Left cardiac atrium (tissue), 4 donors: ENCODE measurements around the gene CELA2B. TPM values are rescaled to one million over a fixed set of nuclear protein-coding genes. Genes with fewer than 3 reads are reported as not detected.
A peak's percentile ranks its signal among the peaks of the same experiment; 100 is the strongest.
"Not testable (repeated sequence)": the region's sequence is repeated elsewhere in the genome, so short reads cannot be mapped to it uniquely, and the experiment has no call there.

ENCODE experiments used
- ATAC-seq, 2 donors: fragments of 200-7000 bp; cut with Tn5 transposase; one replicate each; pipeline ENCODE4 v1.9.1; 2020; ENCODE audit warnings: mild to moderate bottlenecking in 2 of 2, moderate library complexity in 2 of 2
- DNase-seq: peaks from one replicate; pipeline ENCODE4 v3.0.0-alpha.2; 2020
- intact Hi-C, 2 donors: fragments of 100-400 bp; cut with DNase I; formaldehyde crosslinking; loops; one replicate each; pipeline versions ENCODE4 v1.14.1 to v1.15.1; 2022 to 2023
- total RNA-seq, 2 donors: library from RNA; stranded (reverse); fragmentation: NEBNext Ultra II Directional; extraction: Animal tissue kit (Norgen Biotek cat#: 25700); gene quantifications; one replicate each; pipeline ENCODE4 v1.2.1, GENCODE V29; 2021
- donor health status: DM: no; HTN: yes; CAD: no.
- donor health status: DM: no; HTN: yes; CAD: no; lungs with severe emphysema.
- donor health status: DM: yes; HTN: yes; CAD: no.
- donor health status: Dilated cardiomyopathy.

Gene CELA2B
- total RNA-seq, 2 donors from 2014 or later = not detected

- DNase-seq, ATAC-seq, intact Hi-C loops: not testable (repeated sequence)
These were observed 38.7 kb downstream of the CELA2B start for GRCh38 chr1:15514557-15514956.

DNA sequence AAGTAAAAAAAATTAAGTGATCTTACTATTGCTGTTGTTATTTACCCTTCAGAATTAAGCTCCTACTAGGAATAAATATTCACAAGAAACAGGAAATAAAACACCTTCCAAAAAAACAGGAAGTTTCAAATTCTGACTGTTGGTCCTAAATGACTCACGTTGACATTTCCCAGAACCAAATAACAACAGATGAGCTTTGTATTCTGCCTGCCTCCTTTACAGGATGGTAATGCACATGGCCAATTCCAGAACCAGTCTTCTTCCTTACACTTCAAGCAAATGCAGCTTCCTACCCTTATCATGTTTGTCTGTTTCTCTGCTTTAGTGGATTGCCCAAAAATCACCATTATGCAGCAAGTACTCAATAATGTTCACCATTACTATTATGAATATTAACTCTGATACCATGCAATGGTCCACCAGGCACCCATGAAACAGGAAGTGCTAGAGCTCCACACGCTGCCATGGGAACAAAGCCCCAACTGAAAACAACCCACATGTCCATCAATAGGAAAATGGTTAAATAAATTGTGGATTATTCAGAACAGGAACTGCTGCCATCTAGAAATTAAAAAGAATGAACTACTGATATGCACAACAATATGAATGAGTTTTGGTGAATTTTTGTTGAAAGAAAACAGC lies 39.2 kb downstream of the CELA2B start:
- no peak for ATAC-seq

DNA sequence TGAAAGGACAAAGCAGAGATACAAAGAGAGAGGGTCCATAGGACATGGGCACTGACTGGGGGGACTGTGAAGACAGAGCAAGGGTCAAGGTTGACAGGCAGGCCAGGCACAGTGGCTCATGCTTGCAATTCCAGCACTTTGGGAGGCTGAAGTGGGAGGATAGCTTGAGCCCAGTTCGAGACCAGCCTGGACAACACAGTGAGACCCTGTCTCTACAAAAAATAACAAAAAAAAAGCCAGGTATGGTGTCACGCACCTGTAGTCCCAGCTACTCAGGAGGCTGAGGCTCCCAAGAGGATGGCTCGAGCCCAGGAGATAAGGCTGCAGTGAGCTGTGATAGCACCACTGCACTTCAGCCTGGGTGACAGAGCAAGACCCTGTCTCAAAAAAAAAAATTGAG lies 43.7 kb downstream of the CELA2B start:
- intact Hi-C loops = no loop called here
- no peak for ATAC-seq

More for the DNA sequence above, 39.2 kb downstream of the CELA2B start:
- intact Hi-C loops = no loop called here
- no peak for DNase-seq

GRCh38 chr1:15521206-15521906 lies 45.5 kb downstream of the CELA2B start:
- ATAC-seq, intact Hi-C loops, DNase-seq: not testable (repeated sequence)

More for the DNA sequence above, 43.7 kb downstream of the CELA2B start:
- DNase-seq = no peak

DNA sequence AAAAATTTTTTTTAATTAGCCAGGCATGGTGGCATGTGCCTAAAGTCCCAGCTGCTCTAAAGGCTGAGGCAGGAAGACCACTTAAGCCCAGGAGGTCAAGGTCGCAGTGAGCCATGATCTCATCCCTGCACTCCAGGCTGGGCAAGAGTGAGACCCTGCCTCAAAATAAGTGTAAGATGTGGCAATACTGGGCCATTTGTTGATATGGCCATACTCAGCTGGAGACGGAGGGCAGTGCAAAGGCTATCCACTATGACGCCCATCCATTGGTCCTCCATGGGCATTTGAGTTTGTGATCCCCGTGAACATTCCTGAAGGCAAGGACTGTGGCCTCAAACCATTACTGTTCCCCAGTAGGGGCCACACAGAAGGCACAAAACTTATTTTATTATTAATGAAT lies 46.6 kb downstream of the CELA2B start:
- intact Hi-C loops = no loop called here
- DNase-seq = no peak
- ATAC-seq = no peak

DNA sequence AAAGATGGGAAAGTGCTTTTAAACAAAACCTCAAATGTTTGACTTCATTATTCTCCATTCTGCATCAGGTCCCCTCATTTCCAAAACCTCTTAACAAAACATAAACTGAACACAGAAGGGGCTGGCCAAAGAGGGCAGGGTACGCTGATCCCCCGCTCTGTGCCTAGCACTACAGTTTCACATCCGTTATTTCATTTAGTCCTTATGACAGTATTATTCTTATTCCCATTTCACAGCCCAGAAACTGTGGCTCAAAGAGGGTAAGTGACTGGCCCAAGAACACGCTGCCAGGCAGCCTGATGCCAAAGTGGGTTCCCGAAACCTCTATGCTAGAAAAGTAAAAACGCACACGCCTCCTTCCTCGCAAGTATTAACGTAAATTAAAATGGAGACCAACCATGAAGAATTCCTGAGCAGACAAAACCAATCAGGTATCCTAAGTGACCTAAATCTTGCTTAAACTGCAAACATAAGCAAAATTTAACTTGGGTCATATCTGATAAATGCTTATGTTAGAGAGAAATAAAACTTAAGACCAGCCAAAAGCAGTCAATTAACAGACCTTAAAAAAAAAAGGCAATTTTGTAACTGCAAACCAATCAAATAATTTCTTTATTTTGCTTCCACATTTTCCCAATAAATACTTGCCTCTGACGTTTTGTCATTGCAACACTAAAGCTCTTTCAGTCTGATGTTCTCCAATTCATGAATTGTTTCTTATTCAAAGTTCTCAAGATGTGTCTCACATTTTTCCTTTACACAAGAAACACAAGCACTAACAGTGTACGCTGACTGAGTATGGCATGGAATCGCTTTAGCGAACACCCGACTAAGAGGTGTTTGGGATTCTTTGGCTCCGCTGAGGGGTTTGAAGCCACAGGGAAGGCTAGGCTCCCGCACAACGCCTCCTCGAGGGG lies 47.5 kb downstream of the CELA2B start:
- DNase-seq (no peak), ATAC-seq (peak in 1 of 2 donors; percentile 0)
- intact Hi-C loops = no loop called here

DNA sequence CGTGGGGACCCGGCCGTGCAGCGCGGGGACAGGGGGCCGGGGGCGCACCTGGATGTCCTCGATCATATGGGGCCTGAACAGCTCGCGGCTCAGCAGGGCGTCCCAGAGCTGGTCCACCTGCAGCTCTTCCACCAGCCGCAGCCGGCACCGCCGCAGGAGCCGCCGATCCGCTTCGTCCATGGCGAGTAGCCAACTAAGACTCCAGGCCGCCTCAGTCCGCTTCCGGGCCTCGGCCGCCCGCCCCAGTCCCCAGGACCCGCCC lies 48.0 kb downstream of the CELA2B start, which contains the start of gene CASP9:
TSS of gene CASP9 (minus strand) at position 195 of the 262 bp plus-strand sequence. CDS start at position 180, 15 bp downstream.
- no peak for DNase-seq
- no peak for ATAC-seq
- intact Hi-C loops = no loop called here

DNA sequence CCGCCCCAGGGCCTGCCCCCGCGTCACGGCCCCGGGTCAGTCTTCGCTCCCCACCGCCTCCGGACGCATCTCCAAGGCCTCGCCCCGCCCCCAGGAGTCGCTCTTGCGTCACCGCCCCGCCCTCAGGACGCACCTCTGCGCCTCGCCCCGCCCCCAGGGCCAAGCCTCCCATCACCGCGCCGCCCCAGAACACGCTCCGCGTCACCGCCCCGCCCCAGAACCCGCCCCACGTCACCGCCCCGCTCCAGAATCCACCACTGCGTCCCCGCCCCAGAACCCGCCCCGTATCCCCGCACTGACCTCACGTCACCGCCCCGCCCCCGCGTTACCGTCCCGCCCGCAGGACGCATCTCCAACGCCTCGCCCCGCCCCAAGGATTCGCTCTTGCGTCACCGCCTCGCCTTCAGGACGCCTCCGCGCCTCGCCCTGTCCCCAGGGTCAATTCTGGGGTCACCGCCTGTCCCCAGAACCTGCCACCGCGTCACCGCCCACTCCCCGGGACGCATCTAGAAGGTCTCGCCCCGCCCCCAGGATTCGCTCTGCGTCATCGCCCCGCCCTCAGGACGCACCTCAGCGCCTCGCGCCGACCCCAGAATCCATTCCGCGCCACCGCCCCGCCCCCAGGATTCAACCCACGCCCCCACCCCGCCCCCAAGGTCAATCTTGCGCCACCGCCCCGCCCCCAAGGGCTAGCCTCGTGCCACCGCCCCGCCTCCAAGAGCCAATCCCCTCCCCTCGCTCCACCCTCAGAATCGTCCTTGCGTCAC lies 48.6 kb downstream of the CELA2B start:
- intact Hi-C loops = no loop called here
- DNase-seq = peak; percentile 100
- peak; percentile 72 to 80 for ATAC-seq

DNA sequence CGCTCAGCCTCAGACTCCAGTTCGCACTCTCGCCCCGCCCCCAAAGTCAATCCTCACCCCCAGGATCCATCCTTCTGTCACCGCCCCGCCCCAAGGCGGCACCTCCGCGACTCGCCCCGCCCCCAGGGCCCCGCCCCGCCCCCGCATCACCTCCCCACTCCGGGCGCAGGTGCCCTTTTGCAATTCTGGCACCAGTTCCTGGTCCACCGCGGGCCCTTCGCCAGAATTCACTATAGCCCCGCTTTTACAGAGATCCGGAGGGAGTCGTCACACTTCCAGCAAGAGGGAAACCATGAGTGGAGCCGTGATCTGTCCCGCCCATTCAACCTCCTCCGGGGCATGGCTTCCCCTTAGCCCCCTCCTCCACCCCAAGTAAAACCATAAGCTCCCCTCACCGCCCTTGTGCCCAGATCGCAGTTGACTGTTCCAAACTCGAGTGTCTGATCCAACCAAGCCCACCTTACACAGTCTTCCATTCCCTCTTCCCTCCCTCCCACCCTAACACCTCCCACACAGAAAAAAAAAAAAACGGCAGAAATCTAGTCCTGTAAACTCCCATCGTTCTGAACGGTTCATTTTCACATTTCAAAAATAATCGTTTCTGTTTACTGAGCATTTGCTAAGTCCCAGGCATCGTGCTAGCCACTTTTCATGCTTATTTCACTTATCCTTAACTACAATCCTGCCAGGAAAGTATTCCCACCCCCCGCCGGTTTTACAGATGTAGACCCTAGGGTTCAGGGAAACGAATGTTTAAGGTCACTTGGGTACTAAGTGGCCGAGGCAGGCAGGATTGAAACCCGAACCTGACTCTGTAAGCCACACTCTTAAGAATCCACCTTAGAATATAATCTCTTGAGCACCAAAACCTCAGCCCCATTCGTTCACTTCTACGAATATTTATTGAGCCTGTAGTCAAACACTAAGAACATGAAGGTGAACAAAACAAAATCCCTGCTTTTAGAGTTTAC lies 49.4 kb downstream of the CELA2B start:
- peak; percentile 99 for DNase-seq
- peak; percentile 6 to 30 for ATAC-seq
- intact Hi-C loops = no loop called here

DNA sequence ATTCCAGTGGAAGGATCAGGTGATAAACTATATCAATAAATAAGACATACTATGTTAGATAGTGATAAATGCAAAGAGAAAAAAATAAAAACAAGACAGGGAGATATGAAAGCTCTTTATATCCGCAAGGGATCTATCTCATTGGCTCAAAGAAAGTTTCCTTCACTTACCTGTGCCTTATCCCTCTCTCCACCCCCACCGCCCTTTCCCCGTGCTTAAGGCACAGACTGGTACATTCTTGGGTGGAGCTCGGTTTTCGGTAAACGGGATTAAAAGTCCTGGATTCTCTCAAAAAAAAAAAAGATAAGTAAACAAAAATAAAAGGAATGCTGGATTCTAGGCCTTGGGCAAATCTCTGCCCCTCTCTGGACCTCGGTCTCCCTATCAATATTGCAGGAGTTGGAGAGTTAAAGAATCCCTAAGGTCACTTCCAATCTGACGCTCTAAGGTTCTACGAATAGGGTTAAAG lies 50.2 kb downstream of the CELA2B start:
- intact Hi-C loops = no loop called here
- ATAC-seq = no peak
- no peak for DNase-seq

DNA sequence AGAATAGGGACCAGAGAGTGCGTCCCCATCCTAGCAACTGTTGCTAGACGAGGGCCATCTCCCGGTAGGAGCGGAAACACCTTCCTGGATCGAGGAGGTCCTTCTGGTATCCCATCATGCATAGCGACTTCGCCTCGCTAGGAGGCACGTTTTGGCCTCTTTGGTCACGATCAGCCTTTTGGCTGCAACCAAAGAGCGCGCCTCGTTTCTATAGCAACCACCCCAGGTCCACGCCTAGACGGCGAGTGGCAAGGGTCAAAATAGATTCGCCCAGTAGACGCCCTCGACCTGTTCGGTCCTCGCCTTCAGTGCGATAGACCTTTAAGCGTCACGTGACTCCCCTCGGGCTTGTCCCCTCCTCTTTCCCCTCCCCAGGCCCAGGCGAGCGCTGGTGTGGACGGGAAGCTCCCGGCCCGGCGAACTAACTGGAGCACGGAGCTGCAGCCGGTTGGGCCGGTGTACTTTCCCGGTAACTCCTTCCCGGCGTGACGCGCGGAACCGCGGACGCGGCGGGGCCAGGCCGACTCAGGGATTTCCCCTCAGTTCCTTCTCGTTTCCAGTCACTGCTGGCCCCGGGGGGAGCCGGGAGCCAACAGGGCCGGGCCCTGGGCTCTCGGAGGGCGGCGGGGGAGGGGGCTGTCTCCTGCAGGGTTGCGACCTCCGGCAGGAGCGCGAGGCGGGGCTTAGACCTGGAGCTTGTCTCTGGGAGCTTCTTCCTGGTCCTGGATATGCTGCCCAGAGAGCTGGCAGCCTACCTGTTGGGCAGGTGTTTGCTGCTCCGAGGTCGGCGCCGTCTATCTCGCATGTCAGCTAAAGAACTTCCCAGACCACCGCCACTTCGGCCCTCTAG lies 50.8 kb downstream of the CELA2B start, which contains the start of gene DNAJC16:
TSS of gene DNAJC16 (plus strand) at position 359 of the 850 bp plus-strand sequence. CDS start 2,258 bp downstream, outside the sequence.
- peak; percentile 64 to 68 for ATAC-seq
- peak; percentile 99 for DNase-seq
- intact Hi-C loops = no loop called here

DNA sequence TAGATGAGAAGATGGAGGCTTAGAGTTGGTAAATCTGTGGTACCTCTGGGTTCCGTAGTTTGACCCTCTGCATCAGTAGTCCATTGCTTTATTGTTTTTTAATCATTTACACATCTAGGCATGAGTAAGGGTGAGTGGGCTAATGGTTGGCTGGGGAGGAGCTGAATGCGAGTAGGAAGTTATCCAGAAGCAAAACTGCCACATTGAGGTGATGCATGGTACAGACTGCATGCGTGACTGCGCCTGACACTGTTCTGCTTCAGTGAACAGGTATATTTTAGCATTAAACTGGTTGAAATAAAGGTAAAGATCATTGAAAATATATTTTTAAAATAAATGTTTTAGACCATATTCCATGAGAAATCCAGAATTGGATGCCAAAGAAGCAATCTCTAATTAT lies 55.1 kb downstream of the CELA2B start:
- no peak for ATAC-seq
- intact Hi-C loops = no loop called here
- no peak for DNase-seq

- no peak for ATAC-seq
These were observed 55.8 kb downstream of the CELA2B start for GRCh38 chr1:15531682-15532081.

DNA sequence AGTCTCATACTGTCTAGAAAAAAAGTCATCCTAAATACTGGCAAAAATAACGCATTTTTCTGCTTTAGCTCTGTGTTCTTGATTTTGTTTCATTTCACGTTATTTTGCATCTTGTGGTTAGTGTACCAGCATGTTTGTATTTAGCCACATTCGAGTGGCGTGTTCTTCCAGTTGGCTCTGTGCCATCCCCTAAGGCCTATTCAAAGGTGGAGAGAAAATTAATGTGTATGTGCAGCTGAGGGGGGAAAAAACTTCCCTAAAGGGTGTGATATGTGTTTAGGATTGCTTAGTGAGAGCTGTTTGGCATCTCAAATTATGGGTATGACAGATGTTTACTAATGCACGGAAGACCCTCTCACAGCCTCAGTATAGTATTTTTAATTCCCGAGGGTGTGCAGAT lies 62.9 kb downstream of the CELA2B start:
- intact Hi-C loops = no loop called here
- ATAC-seq (no peak), DNase-seq (no peak)

More at GRCh38 chr1:15531682-15532081, 55.8 kb downstream of the CELA2B start:
- no peak for DNase-seq
- intact Hi-C loops = no loop called here

GRCh38 chr1:15540186-15540585 lies 64.3 kb downstream of the CELA2B start:
- ATAC-seq (no peak), DNase-seq (no peak)
- intact Hi-C loops = no loop called here
